Fibroblast of lung (primary cell): ENCODE results near the gene CSF1R.

Experiments used
- CTCF ChIP-seq, 2 donors: IDR thresholded peaks in 1 of 2; conservative IDR thresholded peaks in 1 of 2; 1 replicate in 1 of 2; 2 replicates in 1 of 2; pipeline ENCODE4 v1.5.1; 2011 to 2012; ENCODE audit warnings: low read length in 2 of 2, control low read depth in 1 of 2, inconsistent platforms in 1 of 2, low read depth in 1 of 2, mild to moderate bottlenecking in 1 of 2
- EZH2 ChIP-seq: IDR thresholded peaks from 2 replicates; pipeline ENCODE4 v1.5.1; 2012; ENCODE audit warnings: low read length, control low read depth, mild to moderate bottlenecking; ENCODE audit errors: missing control alignments

GRCh38 chr5:150042459-150042858 is 43.9 kb downstream of the CSF1R start:
- TF ChIP-seq CTCF (conservative IDR thresholded peaks at IDR 0.05 in 1 of 2, IDR thresholded peaks at IDR 0.05 in 1 of 2; ENCODE audit: low read depth in 1 of 2, low read length in 2 of 2) (no peak), EZH2 (no peak)
